ENCODE results near the gene DHX16.
"Not testable (repeated sequence)": the region's sequence is repeated elsewhere in the genome, so short reads cannot be mapped to it uniquely, and the experiment has no call there.

The DHX16 gene

GRCh38 chr6:30672445-30673253 lies at the start of gene DHX16:
Gene DHX16, minus strand, starts transcription at chr6:30673006. Its CDS starts 165 bp downstream, at chr6:30672841.
- DNase-seq (ENCODE audit: low read depth): peak; percentile 97

- peak; percentile 54 for DNase-seq (ENCODE audit: low read depth)
Observed at GRCh38 chr6:30722025-30722279, 49.1 kb upstream of the DHX16 start.

GRCh38 chr6:30721198-30722024 lies 48.6 kb upstream of the DHX16 start:
- peak; percentile 91 for DNase-seq (ENCODE audit: low read depth)

GRCh38 chr6:30720738-30721197 lies 48.0 kb upstream of the DHX16 start:
- peak; percentile 61 for DNase-seq (ENCODE audit: low read depth)

- DNase-seq (ENCODE audit: low read depth): peak; percentile 98
Observed at GRCh38 chr6:30719791-30720737, 47.3 kb upstream of the DHX16 start, which contains the start of gene TUBB. Gene TUBB, plus strand, starts transcription at chr6:30720352. Its CDS starts 155 bp downstream, at chr6:30720507.

GRCh38 chr6:30719356-30719755 lies 46.5 kb upstream of the DHX16 start:
- DNase-seq (ENCODE audit: low read depth): no peak

- DNase-seq (ENCODE audit: low read depth): not testable (repeated sequence)
Observed at GRCh38 chr6:30717845-30718720, 45.3 kb upstream of the DHX16 start.

- peak; percentile 100 for DNase-seq (ENCODE audit: low read depth)
Observed at GRCh38 chr6:30717129-30717844, 44.5 kb upstream of the DHX16 start, which contains the start of gene MDC1. Gene MDC1, minus strand, starts transcription at chr6:30717281. Its CDS starts 2,106 bp downstream, at chr6:30715175.

- no peak for DNase-seq (ENCODE audit: low read depth)
Observed at GRCh38 chr6:30716879-30717128, 44.0 kb upstream of the DHX16 start.

GRCh38 chr6:30714263-30714662 lies 41.5 kb upstream of the DHX16 start:
- no peak for DNase-seq (ENCODE audit: low read depth)

- no peak for DNase-seq (ENCODE audit: low read depth)
Observed at GRCh38 chr6:30712441-30712945, 39.7 kb upstream of the DHX16 start.

GRCh38 chr6:30711758-30712380 lies 39.1 kb upstream of the DHX16 start:
- DNase-seq (ENCODE audit: low read depth): no peak

GRCh38 chr6:30709101-30709868 lies 36.5 kb upstream of the DHX16 start:
- DNase-seq (ENCODE audit: low read depth): no peak

GRCh38 chr6:30707281-30707850 lies 34.6 kb upstream of the DHX16 start:
- DNase-seq (ENCODE audit: low read depth): no peak

- DNase-seq (ENCODE audit: low read depth): no peak
Observed at GRCh38 chr6:30705620-30706019, 32.8 kb upstream of the DHX16 start.

- DNase-seq (ENCODE audit: low read depth): no peak
Observed at GRCh38 chr6:30703821-30704220, 31.0 kb upstream of the DHX16 start.

GRCh38 chr6:30703011-30703410 lies 30.2 kb upstream of the DHX16 start:
- DNase-seq (ENCODE audit: low read depth): no peak

- no peak for DNase-seq (ENCODE audit: low read depth)
Observed at GRCh38 chr6:30700340-30700739, 27.5 kb upstream of the DHX16 start.

GRCh38 chr6:30696432-30696831 lies 23.6 kb upstream of the DHX16 start:
- no peak for DNase-seq (ENCODE audit: low read depth)

Data from EH (cell line).